ENCODE measurements around the gene SCN5A.

Gene SCN5A

GRCh38 chr3:38646630-38647029, 2.9 kb downstream of the SCN5A start:
- DNase-seq = no peak

- no peak for DNase-seq
These were observed 3.4 kb downstream of the SCN5A start for GRCh38 chr3:38646062-38646461.

- DNase-seq = no peak
These were observed 3.9 kb downstream of the SCN5A start for GRCh38 chr3:38645601-38646000.

GRCh38 chr3:38645076-38645475, 4.4 kb downstream of the SCN5A start:
- no peak for DNase-seq

GRCh38 chr3:38644662-38645053, 4.8 kb downstream of the SCN5A start:
- DNase-seq = no peak

- DNase-seq = no peak
These were observed 5.3 kb downstream of the SCN5A start for GRCh38 chr3:38644016-38644661.

GRCh38 chr3:38643592-38643991, 5.9 kb downstream of the SCN5A start:
- no peak for DNase-seq

- no peak for DNase-seq
These were observed 6.4 kb downstream of the SCN5A start for GRCh38 chr3:38643090-38643489.

- no peak for DNase-seq
These were observed 7.9 kb downstream of the SCN5A start for GRCh38 chr3:38641461-38642110.

GRCh38 chr3:38640661-38641452, 8.6 kb downstream of the SCN5A start:
- DNase-seq = no peak

GRCh38 chr3:38638354-38638753, 11.1 kb downstream of the SCN5A start:
- DNase-seq = no peak

- DNase-seq = no peak
These were observed 11.6 kb downstream of the SCN5A start for GRCh38 chr3:38637906-38638305.

GRCh38 chr3:38636881-38637280, 12.6 kb downstream of the SCN5A start:
- DNase-seq = no peak

GRCh38 chr3:38636464-38636863, 13.0 kb downstream of the SCN5A start:
- DNase-seq = no peak

- DNase-seq = no peak
These were observed 15.4 kb downstream of the SCN5A start for GRCh38 chr3:38634111-38634510.

- no peak for DNase-seq
These were observed 16.5 kb downstream of the SCN5A start for GRCh38 chr3:38632989-38633388.

GRCh38 chr3:38630606-38631005, 18.9 kb downstream of the SCN5A start:
- no peak for DNase-seq

- no peak for DNase-seq
These were observed 19.4 kb downstream of the SCN5A start for GRCh38 chr3:38630070-38630469.

GRCh38 chr3:38628835-38629234, 20.7 kb downstream of the SCN5A start:
- no peak for DNase-seq

GRCh38 chr3:38627956-38628355, 21.5 kb downstream of the SCN5A start:
- no peak for DNase-seq

GRCh38 chr3:38626171-38626570, 23.3 kb downstream of the SCN5A start:
- no peak for DNase-seq

GRCh38 chr3:38623539-38623938, 25.9 kb downstream of the SCN5A start:
- no peak for DNase-seq

- no peak for DNase-seq
These were observed 27.2 kb downstream of the SCN5A start for GRCh38 chr3:38622336-38622735.

- DNase-seq = no peak
These were observed 29.3 kb downstream of the SCN5A start for GRCh38 chr3:38620236-38620635.
